ENCODE results near the gene EGFL6. TPM values are rescaled to one million over a fixed set of nuclear protein-coding genes. Genes with fewer than 3 reads are reported as not detected.

Gene EGFL6
- total and polyA plus RNA-seq, 10 of the 15 experiments (the other 5 are each of a cell fraction or from before 2014, with no cell fraction given), result 0.03 TPM; not detected in 9

DNA sequence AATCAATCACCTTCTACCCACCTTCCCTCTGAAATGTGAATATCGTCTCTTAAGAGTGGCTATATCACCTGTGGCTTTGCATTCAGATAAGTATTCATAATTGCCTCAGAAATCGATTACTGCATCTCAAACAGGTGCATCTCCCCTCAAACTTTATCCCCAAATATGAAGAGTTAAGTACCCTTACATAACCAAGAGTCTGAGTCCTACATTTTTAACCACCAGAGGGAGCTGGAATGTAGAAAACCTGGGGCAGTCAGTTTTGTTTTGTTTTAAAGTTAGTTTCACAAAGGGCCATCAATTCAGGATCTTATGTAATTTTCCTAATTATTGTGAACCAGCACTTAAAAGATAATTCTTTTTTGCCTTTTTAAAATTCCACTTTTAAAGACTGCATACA lies 89.2 kb downstream of the EGFL6 start (continued):
- TF ChIP-seq CBX3 (IDR thresholded peaks at IDR 0.05; ENCODE audit: borderline replicate concordance, low read depth), result no peak
- no peak for TF ChIP-seq CHD4 (IDR thresholded peaks at IDR 0.05)
- no peak for TF ChIP-seq ZBTB33 (IDR thresholded peaks at IDR 0.05)
- no peak for TF ChIP-seq ATF7 (IDR thresholded peaks at IDR 0.05; ENCODE audit: low read depth)
- TF ChIP-seq REST (IDR thresholded peaks at IDR 0.05; ENCODE audit: low read depth, low read length), result no peak
- TF ChIP-seq SMC3 (IDR thresholded peaks at IDR 0.05; ENCODE audit: borderline replicate concordance, low read length), result peak; percentile 92
- no peak for TF ChIP-seq NFYB (IDR thresholded peaks at IDR 0.05; ENCODE audit: insufficient read depth, low read depth, low read length)
- no peak for TF ChIP-seq CBX5 (IDR thresholded peaks at IDR 0.05; ENCODE audit: low read depth)
- peak; percentile 59 to 72 (median 68) for TF ChIP-seq CTCF (IDR thresholded peaks at IDR 0.05 in 2 of 3, conservative IDR thresholded peaks at IDR 0.05 in 1 of 3; ENCODE audit: control insufficient read depth in 2 of 3, extremely low read depth in 1 of 3, insufficient read depth in 1 of 3, low read depth in 3 of 3, low read length in 3 of 3)
- no peak for TF ChIP-seq YY1 (IDR thresholded peaks at IDR 0.05; ENCODE audit: low read depth, low read length)
- TF ChIP-seq CEBPZ (IDR thresholded peaks at IDR 0.05; ENCODE audit: low read depth, low read length), result no peak
- TF ChIP-seq, protein P1, sequence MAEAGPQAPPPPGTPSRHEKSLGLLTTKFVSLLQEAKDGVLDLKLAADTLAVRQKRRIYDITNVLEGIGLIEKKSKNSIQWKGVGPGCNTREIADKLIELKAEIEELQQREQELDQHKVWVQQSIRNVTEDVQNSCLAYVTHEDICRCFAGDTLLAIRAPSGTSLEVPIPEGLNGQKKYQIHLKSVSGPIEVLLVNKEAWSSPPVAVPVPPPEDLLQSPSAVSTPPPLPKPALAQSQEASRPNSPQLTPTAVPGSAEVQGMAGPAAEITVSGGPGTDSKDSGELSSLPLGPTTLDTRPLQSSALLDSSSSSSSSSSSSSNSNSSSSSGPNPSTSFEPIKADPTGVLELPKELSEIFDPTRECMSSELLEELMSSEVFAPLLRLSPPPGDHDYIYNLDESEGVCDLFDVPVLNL (IDR thresholded peaks at IDR 0.05; ENCODE audit: low read depth, low read length), result no peak
- TF ChIP-seq SREBF2 (IDR thresholded peaks at IDR 0.05; ENCODE audit: low read length), result no peak; the same call in 1 of the 2 replicates
- TF ChIP-seq, protein P2, sequence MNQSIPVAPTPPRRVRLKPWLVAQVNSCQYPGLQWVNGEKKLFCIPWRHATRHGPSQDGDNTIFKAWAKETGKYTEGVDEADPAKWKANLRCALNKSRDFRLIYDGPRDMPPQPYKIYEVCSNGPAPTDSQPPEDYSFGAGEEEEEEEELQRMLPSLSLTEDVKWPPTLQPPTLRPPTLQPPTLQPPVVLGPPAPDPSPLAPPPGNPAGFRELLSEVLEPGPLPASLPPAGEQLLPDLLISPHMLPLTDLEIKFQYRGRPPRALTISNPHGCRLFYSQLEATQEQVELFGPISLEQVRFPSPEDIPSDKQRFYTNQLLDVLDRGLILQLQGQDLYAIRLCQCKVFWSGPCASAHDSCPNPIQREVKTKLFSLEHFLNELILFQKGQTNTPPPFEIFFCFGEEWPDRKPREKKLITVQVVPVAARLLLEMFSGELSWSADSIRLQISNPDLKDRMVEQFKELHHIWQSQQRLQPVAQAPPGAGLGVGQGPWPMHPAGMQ (IDR thresholded peaks at IDR 0.05; ENCODE audit: borderline replicate concordance), result no peak
- no peak; the same call in 1 of the 2 replicates for TF ChIP-seq MXI1 (IDR thresholded peaks at IDR 0.05; ENCODE audit: low read depth, low read length)
- no peak for TF ChIP-seq SMAD5 (IDR thresholded peaks at IDR 0.05; ENCODE audit: low read depth)
- TF ChIP-seq DPF2 (IDR thresholded peaks at IDR 0.05), result no peak
- peak; percentile 45; the same call in 1 of the 2 replicates for TF ChIP-seq ZNF24 (IDR thresholded peaks at IDR 0.05)
